ENCODE data around the gene ZNF408.
"Not testable (repeated sequence)": the region's sequence is repeated elsewhere in the genome, so short reads cannot be mapped to it uniquely, and the experiment has no call there.

The ZNF408 gene

GRCh38 chr11:46700241-46701077 lies at the start of gene ZNF408, which contains the start of gene ARHGAP1:
Gene ZNF408, plus strand, starts transcription at chr11:46701031. Its CDS starts 17 bp downstream, at chr11:46701048.
Gene ARHGAP1, minus strand, starts transcription at chr11:46700619. Its CDS starts 4,512 bp downstream, at chr11:46696107.
- ATAC-seq (peak; percentile 91), DNase-seq (peak; percentile 100)
- Mint-ChIP-seq H3K27me3 (no peaks in the 10 kb centered on the region), H3K4me3 (peak within 1 kb of the TSS; percentile 94), H3K4me1 (peaks cover 56% of the 10 kb centered on the region), H3K9me3 (no peaks in the 10 kb centered on the region), H3K36me3 (ENCODE audit: low read depth) (peaks cover 24% of the 10 kb centered on the region), H3K27ac (peak within 1 kb of the TSS; percentile 97)

GRCh38 chr11:46655631-46656030 lies 45.2 kb upstream of the ZNF408 start:
- H3K4me1 Mint-ChIP-seq = no peaks in the 10 kb centered on the region
- H3K36me3 Mint-ChIP-seq (ENCODE audit: low read depth) = peaks cover 18% of the 10 kb centered on the region
- no peak overlapping the region for H3K27ac Mint-ChIP-seq
- no peaks in the 10 kb centered on the region for H3K9me3 Mint-ChIP-seq
- H3K4me3 Mint-ChIP-seq = no peak overlapping the region
- no peak for DNase-seq
- no peaks in the 10 kb centered on the region for H3K27me3 Mint-ChIP-seq
- no peak for ATAC-seq

- H3K36me3 Mint-ChIP-seq (ENCODE audit: low read depth) = peaks cover 14% of the 10 kb centered on the region
- no peak overlapping the region for H3K4me3 Mint-ChIP-seq
- ATAC-seq = no peak
- H3K4me1 Mint-ChIP-seq = no peaks in the 10 kb centered on the region
- H3K27me3 Mint-ChIP-seq = no peaks in the 10 kb centered on the region
- no peak overlapping the region for H3K27ac Mint-ChIP-seq
- no peak for DNase-seq
- no peaks in the 10 kb centered on the region for H3K9me3 Mint-ChIP-seq
These were observed 43.6 kb upstream of the ZNF408 start for GRCh38 chr11:46657186-46657585.

DNA sequence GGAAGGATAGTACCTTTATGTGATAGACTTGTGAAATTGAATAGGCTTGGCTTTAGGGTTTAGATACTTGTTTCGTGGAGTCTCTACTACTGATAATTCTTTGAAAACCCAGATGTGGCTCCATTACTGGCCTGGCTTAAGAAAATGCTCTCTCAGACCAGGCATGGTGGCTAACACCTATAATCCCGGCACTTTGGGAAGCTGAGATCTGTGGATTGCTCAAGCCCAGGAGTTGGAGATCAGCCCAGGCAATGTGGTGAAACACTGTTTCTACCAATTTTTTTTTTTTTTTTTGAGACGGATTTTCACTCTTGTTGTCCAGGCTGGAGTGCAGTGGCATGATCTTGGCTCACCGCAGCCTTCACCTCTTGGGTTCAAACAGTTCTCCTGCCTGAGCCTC lies 42.6 kb upstream of the ZNF408 start:
- Mint-ChIP-seq H3K4me1 (no peaks in the 10 kb centered on the region), H3K27ac (no peak overlapping the region), H3K9me3 (no peaks in the 10 kb centered on the region), H3K27me3 (no peaks in the 10 kb centered on the region), H3K36me3 (ENCODE audit: low read depth) (peaks cover 17% of the 10 kb centered on the region), H3K4me3 (no peak overlapping the region)
- no peak for DNase-seq
- ATAC-seq = no peak

DNA sequence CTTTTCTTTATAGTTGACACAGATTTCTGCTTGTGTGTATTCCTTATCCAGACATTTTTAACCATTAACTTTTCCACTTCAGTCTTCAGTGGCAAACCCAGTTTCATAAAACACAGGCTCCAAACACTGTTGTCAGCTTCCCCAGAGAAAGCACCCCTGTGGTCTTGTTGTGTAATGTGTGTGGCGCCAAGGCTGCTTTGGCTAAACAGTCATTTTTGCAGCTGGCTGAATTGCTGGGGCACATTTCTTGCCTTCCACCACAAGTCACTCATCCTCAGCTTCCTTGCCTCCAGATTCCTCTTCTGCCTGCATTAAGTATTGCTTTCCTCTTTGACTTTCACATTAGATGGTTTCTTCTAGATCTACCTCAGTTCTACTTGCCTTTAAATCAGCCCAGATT lies 40.9 kb upstream of the ZNF408 start:
- Mint-ChIP-seq H3K4me3 (no peak overlapping the region), H3K9me3 (no peaks in the 10 kb centered on the region), H3K27ac (no peak overlapping the region), H3K36me3 (ENCODE audit: low read depth) (peaks cover 20% of the 10 kb centered on the region), H3K27me3 (no peaks in the 10 kb centered on the region), H3K4me1 (no peaks in the 10 kb centered on the region)
- DNase-seq (no peak), ATAC-seq (no peak)

DNA sequence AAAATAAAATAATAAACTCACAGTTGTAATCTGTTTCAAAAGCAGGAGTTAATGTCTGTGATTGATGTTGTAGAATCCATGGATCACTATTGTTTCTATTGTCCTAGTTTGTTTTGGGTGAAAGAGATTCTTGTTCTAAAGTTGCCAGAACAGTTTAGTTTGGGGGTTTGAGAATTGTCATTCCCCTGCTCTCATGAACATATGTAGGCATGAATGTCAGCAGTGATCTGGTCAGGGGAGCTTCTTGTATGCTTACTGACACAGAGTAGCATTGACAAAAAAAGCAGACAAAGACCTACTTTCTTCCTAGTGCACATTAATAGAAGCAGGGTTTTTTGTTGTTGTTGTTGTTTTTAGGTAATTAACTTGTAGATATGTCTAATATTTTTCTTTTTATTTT lies 39.0 kb upstream of the ZNF408 start:
- Mint-ChIP-seq H3K4me3 (no peak overlapping the region), H3K4me1 (no peaks in the 10 kb centered on the region), H3K36me3 (ENCODE audit: low read depth) (peaks cover 24% of the 10 kb centered on the region), H3K27ac (no peak overlapping the region), H3K27me3 (no peaks in the 10 kb centered on the region), H3K9me3 (no peaks in the 10 kb centered on the region)
- no peak for DNase-seq
- ATAC-seq = no peak

DNA sequence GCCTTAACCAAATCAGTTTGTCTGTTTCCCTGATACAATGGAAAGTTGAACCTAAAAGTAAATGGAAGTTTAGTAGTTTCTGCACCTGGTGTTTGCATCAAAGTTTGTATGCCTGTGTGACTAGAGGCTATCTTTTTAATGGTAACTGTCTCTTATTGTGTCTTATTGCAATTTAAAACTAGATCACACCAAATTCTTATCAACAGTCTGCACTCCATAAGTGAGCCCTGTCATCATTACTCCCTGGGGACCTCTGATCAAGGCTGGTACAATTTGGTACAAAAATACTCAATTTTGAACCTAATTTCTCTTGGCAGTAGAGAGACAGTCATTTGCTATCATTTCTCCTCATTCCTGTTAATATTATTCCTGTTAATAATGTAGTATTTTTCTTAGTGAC lies 38.5 kb upstream of the ZNF408 start:
- Mint-ChIP-seq H3K9me3 (no peaks in the 10 kb centered on the region), H3K27me3 (no peaks in the 10 kb centered on the region), H3K4me1 (no peaks in the 10 kb centered on the region), H3K4me3 (no peak overlapping the region), H3K27ac (no peak overlapping the region), H3K36me3 (ENCODE audit: low read depth) (peaks cover 24% of the 10 kb centered on the region)
- ATAC-seq (no peak), DNase-seq (no peak)

DNA sequence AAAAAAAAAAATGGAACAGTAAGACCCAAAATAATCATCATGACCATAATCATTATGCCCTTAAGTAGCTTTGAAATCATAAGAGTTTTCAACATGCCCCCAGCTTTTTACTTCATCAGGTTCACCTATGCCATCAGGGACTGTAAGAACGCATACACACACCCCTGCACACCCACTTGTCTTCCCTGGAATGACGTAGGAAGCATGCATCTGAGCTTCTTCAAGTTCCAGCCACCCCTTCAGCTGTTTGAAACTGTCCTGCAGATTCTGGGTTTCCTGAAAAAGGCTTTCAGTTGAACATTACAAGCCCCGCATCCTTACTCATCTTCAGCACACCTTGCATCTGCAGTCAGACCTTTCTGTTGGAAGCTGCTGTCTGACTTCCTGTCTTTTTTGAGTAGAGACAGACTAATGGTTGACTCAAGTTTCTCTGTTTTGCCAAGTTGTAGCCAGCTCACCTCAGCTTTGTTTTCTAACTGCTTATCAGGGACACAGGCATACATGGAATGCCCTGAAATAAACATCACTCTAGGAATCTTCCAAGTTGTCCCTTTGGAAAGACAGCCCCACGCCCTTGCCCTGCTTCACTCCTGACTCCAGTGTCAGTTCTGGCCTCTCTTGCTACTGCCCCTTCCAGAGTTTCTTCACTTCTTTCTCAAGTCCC lies 37.4 kb upstream of the ZNF408 start:
- H3K9me3 Mint-ChIP-seq = no peaks in the 10 kb centered on the region
- H3K27me3 Mint-ChIP-seq = no peaks in the 10 kb centered on the region
- no peak overlapping the region for H3K27ac Mint-ChIP-seq
- DNase-seq (no peak), ATAC-seq (no peak)
- H3K4me1 Mint-ChIP-seq = no peaks in the 10 kb centered on the region
- H3K36me3 Mint-ChIP-seq (ENCODE audit: low read depth) = peaks cover 19% of the 10 kb centered on the region
- no peak overlapping the region for H3K4me3 Mint-ChIP-seq

- DNase-seq (no peak), ATAC-seq (no peak)
- H3K27me3 Mint-ChIP-seq = no peaks in the 10 kb centered on the region
- peaks cover under 1% of the 10 kb centered on the region for H3K4me1 Mint-ChIP-seq
- no peaks in the 10 kb centered on the region for H3K9me3 Mint-ChIP-seq
- H3K27ac Mint-ChIP-seq = no peak overlapping the region
- H3K4me3 Mint-ChIP-seq = no peak overlapping the region
- H3K36me3 Mint-ChIP-seq (ENCODE audit: low read depth) = peaks cover 24% of the 10 kb centered on the region
These were observed 36.2 kb upstream of the ZNF408 start for GRCh38 chr11:46664612-46665011.

GRCh38 chr11:46665356-46665755 lies 35.5 kb upstream of the ZNF408 start:
- Mint-ChIP-seq H3K27ac (no peak overlapping the region), H3K4me1 (peaks cover 7% of the 10 kb centered on the region), H3K9me3 (no peaks in the 10 kb centered on the region), H3K36me3 (ENCODE audit: low read depth) (peaks cover 24% of the 10 kb centered on the region), H3K4me3 (no peak overlapping the region), H3K27me3 (no peaks in the 10 kb centered on the region)
- DNase-seq (no peak), ATAC-seq (no peak)

GRCh38 chr11:46666516-46666915 lies 34.3 kb upstream of the ZNF408 start:
- H3K27ac Mint-ChIP-seq = no peak overlapping the region
- no peaks in the 10 kb centered on the region for H3K9me3 Mint-ChIP-seq
- H3K36me3 Mint-ChIP-seq (ENCODE audit: low read depth) = peaks cover 29% of the 10 kb centered on the region
- no peak for ATAC-seq
- no peaks in the 10 kb centered on the region for H3K27me3 Mint-ChIP-seq
- H3K4me1 Mint-ChIP-seq = peaks cover 18% of the 10 kb centered on the region
- H3K4me3 Mint-ChIP-seq = no peak overlapping the region
- no peak for DNase-seq

GRCh38 chr11:46667043-46667481 lies 33.8 kb upstream of the ZNF408 start:
- Mint-ChIP-seq H3K4me1 (peaks cover 24% of the 10 kb centered on the region), H3K9me3 (no peaks in the 10 kb centered on the region), H3K4me3 (no peak overlapping the region), H3K36me3 (ENCODE audit: low read depth) (peaks cover 33% of the 10 kb centered on the region), H3K27ac (no peak overlapping the region), H3K27me3 (no peaks in the 10 kb centered on the region)
- ATAC-seq = no peak
- DNase-seq = no peak

- Mint-ChIP-seq H3K27ac (no peak overlapping the region), H3K4me3 (no peak overlapping the region), H3K27me3 (no peaks in the 10 kb centered on the region), H3K36me3 (ENCODE audit: low read depth) (peaks cover 26% of the 10 kb centered on the region), H3K9me3 (no peaks in the 10 kb centered on the region), H3K4me1 (peaks cover 34% of the 10 kb centered on the region)
- ATAC-seq = no peak
- DNase-seq = no peak
These were observed 32.2 kb upstream of the ZNF408 start for GRCh38 chr11:46668480-46669085.

GRCh38 chr11:46669711-46670139 lies 31.1 kb upstream of the ZNF408 start:
- H3K4me1 Mint-ChIP-seq = peaks cover 40% of the 10 kb centered on the region
- no peak overlapping the region for H3K4me3 Mint-ChIP-seq
- peaks cover 25% of the 10 kb centered on the region for H3K36me3 Mint-ChIP-seq (ENCODE audit: low read depth)
- H3K9me3 Mint-ChIP-seq = no peaks in the 10 kb centered on the region
- DNase-seq (no peak), ATAC-seq (no peak)
- no peak overlapping the region for H3K27ac Mint-ChIP-seq
- no peaks in the 10 kb centered on the region for H3K27me3 Mint-ChIP-seq

DNA sequence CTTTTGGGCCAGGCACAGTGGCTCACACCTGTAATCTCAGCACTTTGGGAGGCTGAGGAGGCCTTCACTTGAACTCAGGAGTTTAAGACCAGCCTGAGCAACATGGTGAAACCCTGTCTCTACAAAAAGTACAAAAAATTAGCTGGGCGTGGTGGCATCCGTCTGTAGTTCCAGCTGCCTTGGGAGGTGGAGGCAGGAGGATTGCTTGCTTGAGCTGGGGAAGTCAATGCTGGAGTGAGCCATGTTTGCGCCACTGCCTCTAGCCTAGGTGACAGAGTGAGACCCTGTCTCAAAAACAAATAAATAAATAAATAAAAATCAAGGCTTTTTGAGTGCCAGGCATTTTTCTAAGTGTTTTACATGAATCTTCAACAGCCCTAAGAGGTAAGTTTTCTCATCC lies 30.3 kb upstream of the ZNF408 start:
- ATAC-seq, H3K27ac Mint-ChIP-seq, H3K9me3 Mint-ChIP-seq, H3K4me3 Mint-ChIP-seq, DNase-seq, H3K27me3 Mint-ChIP-seq: not testable (repeated sequence)
- Mint-ChIP-seq H3K36me3 (ENCODE audit: low read depth) (peaks cover 23% of the 10 kb centered on the region), H3K4me1 (peaks cover 48% of the 10 kb centered on the region)

All from activated naive CD8-positive, alpha-beta T cell treated with anti-CD3 and anti-CD28 coated beads, Interleukin-2, amount 50 U/mL, for 24 hours (primary cell).